ENCODE data around the gene DNAAF5.

Gene DNAAF5

GRCh38 chr7:780081-780480 lies 53.6 kb downstream of the DNAAF5 start:
- DNase-seq (ENCODE audit: insufficient read length, low spot score) (no peak), FAIRE-seq (no peak)
- no peak for TF ChIP-seq POLR2A (IDR thresholded peaks at IDR 0.05; ENCODE audit: low read depth, low read length)

- no peak for TF ChIP-seq POLR2A (IDR thresholded peaks at IDR 0.05; ENCODE audit: low read depth, low read length)
- DNase-seq (ENCODE audit: insufficient read length, low spot score), result no peak
- FAIRE-seq, result no peak
Measured at GRCh38 chr7:780516-780915, 54.0 kb downstream of the DNAAF5 start.

GRCh38 chr7:781186-781849 lies 54.8 kb downstream of the DNAAF5 start:
- FAIRE-seq (no peak), DNase-seq (ENCODE audit: insufficient read length, low spot score) (no peak)
- no peak for TF ChIP-seq POLR2A (IDR thresholded peaks at IDR 0.05; ENCODE audit: low read depth, low read length)

GRCh38 chr7:781936-782529 lies 55.5 kb downstream of the DNAAF5 start:
- no peak for TF ChIP-seq POLR2A (IDR thresholded peaks at IDR 0.05; ENCODE audit: low read depth, low read length)
- no peak for FAIRE-seq
- DNase-seq (ENCODE audit: insufficient read length, low spot score), result no peak

GRCh38 chr7:782718-783449 lies 56.4 kb downstream of the DNAAF5 start:
- FAIRE-seq (no peak), DNase-seq (ENCODE audit: insufficient read length, low spot score) (no peak)
- TF ChIP-seq POLR2A (IDR thresholded peaks at IDR 0.05; ENCODE audit: low read depth, low read length), result no peak

GRCh38 chr7:783556-784490 lies 57.3 kb downstream of the DNAAF5 start:
- TF ChIP-seq POLR2A (IDR thresholded peaks at IDR 0.05; ENCODE audit: low read depth, low read length), result no peak
- FAIRE-seq, result no peak
- no peak for DNase-seq (ENCODE audit: insufficient read length, low spot score)

GRCh38 chr7:784971-785370 lies 58.5 kb downstream of the DNAAF5 start:
- FAIRE-seq (no peak), DNase-seq (ENCODE audit: insufficient read length, low spot score) (no peak)
- TF ChIP-seq POLR2A (IDR thresholded peaks at IDR 0.05; ENCODE audit: low read depth, low read length), result no peak

- no peak for DNase-seq (ENCODE audit: insufficient read length, low spot score)
Measured at GRCh38 chr7:785416-785815, 58.9 kb downstream of the DNAAF5 start.

GRCh38 chr7:786472-787255 lies 60.2 kb downstream of the DNAAF5 start:
- FAIRE-seq, result no peak
- TF ChIP-seq POLR2A (IDR thresholded peaks at IDR 0.05; ENCODE audit: low read depth, low read length), result no peak
- peak; percentile 98 for DNase-seq (ENCODE audit: insufficient read length, low spot score)

More at GRCh38 chr7:785416-785815, 58.9 kb downstream of the DNAAF5 start:
- FAIRE-seq, result no peak
- no peak for TF ChIP-seq POLR2A (IDR thresholded peaks at IDR 0.05; ENCODE audit: low read depth, low read length)

GRCh38 chr7:787332-788240 lies 61.1 kb downstream of the DNAAF5 start:
- FAIRE-seq, result no peak
- DNase-seq (ENCODE audit: insufficient read length, low spot score), result no peak
- no peak for TF ChIP-seq POLR2A (IDR thresholded peaks at IDR 0.05; ENCODE audit: low read depth, low read length)

GRCh38 chr7:791519-791918 lies 65.0 kb downstream of the DNAAF5 start:
- DNase-seq (ENCODE audit: insufficient read length, low spot score) (no peak), FAIRE-seq (no peak)

GRCh38 chr7:794207-794606 lies 67.7 kb downstream of the DNAAF5 start:
- DNase-seq (ENCODE audit: insufficient read length, low spot score) (no peak), FAIRE-seq (no peak)
- no peak for TF ChIP-seq POLR2A (IDR thresholded peaks at IDR 0.05; ENCODE audit: low read depth, low read length)

More at GRCh38 chr7:791519-791918, 65.0 kb downstream of the DNAAF5 start:
- no peak for TF ChIP-seq POLR2A (IDR thresholded peaks at IDR 0.05; ENCODE audit: low read depth, low read length)
